Measurements from ENCODE around the gene ETFA. TPM values are rescaled to one million over a fixed set of nuclear protein-coding genes. Genes with fewer than 3 reads are reported as not detected.

ETFA gene
- total and polyA plus RNA-seq, 2 of the 8 experiments (the other 6 are each of a cell fraction or from before 2014, with no cell fraction given): 60.9 to 90.0 TPM

DNA sequence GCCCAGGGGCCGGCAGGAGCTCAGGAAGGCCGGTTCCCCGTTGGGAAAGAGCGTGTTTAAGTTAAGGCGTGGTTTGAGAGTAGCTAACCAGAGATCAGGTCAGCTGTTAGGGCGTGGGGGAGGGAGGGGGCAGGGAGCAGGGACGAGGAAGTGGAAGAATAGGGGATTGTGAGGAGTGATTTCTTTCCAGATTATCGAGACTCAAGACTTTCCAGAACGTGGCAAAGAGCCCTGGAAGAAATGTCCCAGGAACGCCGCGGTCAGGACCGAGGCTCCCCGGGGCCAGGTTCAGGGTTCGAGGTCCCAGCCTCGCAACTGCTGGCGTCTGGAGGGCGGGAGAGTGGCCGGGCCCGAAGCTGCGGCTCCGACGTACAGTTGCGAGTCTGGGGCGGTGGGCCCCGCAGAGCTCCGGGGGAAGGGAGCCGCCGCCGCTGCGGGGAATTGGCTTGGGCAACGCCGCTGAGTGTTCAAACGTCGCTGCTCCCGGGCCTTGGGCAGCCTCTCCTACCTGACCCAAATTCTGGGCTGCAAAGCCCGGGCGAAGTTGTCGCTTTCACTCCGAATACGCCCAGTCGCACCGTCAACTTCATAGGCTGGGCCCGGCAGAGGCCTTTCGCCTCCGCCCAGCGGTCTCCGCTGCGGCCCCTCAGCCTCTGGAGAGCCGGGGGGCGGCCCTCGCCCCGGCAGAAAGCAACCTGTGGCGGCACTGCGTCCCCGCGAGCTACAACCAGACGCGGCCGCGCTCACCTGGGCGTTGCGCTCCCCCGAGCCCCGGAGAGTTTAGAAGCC is 34.8 kb upstream of the ETFA start (continued):
- TF ChIP-seq, protein P1, sequence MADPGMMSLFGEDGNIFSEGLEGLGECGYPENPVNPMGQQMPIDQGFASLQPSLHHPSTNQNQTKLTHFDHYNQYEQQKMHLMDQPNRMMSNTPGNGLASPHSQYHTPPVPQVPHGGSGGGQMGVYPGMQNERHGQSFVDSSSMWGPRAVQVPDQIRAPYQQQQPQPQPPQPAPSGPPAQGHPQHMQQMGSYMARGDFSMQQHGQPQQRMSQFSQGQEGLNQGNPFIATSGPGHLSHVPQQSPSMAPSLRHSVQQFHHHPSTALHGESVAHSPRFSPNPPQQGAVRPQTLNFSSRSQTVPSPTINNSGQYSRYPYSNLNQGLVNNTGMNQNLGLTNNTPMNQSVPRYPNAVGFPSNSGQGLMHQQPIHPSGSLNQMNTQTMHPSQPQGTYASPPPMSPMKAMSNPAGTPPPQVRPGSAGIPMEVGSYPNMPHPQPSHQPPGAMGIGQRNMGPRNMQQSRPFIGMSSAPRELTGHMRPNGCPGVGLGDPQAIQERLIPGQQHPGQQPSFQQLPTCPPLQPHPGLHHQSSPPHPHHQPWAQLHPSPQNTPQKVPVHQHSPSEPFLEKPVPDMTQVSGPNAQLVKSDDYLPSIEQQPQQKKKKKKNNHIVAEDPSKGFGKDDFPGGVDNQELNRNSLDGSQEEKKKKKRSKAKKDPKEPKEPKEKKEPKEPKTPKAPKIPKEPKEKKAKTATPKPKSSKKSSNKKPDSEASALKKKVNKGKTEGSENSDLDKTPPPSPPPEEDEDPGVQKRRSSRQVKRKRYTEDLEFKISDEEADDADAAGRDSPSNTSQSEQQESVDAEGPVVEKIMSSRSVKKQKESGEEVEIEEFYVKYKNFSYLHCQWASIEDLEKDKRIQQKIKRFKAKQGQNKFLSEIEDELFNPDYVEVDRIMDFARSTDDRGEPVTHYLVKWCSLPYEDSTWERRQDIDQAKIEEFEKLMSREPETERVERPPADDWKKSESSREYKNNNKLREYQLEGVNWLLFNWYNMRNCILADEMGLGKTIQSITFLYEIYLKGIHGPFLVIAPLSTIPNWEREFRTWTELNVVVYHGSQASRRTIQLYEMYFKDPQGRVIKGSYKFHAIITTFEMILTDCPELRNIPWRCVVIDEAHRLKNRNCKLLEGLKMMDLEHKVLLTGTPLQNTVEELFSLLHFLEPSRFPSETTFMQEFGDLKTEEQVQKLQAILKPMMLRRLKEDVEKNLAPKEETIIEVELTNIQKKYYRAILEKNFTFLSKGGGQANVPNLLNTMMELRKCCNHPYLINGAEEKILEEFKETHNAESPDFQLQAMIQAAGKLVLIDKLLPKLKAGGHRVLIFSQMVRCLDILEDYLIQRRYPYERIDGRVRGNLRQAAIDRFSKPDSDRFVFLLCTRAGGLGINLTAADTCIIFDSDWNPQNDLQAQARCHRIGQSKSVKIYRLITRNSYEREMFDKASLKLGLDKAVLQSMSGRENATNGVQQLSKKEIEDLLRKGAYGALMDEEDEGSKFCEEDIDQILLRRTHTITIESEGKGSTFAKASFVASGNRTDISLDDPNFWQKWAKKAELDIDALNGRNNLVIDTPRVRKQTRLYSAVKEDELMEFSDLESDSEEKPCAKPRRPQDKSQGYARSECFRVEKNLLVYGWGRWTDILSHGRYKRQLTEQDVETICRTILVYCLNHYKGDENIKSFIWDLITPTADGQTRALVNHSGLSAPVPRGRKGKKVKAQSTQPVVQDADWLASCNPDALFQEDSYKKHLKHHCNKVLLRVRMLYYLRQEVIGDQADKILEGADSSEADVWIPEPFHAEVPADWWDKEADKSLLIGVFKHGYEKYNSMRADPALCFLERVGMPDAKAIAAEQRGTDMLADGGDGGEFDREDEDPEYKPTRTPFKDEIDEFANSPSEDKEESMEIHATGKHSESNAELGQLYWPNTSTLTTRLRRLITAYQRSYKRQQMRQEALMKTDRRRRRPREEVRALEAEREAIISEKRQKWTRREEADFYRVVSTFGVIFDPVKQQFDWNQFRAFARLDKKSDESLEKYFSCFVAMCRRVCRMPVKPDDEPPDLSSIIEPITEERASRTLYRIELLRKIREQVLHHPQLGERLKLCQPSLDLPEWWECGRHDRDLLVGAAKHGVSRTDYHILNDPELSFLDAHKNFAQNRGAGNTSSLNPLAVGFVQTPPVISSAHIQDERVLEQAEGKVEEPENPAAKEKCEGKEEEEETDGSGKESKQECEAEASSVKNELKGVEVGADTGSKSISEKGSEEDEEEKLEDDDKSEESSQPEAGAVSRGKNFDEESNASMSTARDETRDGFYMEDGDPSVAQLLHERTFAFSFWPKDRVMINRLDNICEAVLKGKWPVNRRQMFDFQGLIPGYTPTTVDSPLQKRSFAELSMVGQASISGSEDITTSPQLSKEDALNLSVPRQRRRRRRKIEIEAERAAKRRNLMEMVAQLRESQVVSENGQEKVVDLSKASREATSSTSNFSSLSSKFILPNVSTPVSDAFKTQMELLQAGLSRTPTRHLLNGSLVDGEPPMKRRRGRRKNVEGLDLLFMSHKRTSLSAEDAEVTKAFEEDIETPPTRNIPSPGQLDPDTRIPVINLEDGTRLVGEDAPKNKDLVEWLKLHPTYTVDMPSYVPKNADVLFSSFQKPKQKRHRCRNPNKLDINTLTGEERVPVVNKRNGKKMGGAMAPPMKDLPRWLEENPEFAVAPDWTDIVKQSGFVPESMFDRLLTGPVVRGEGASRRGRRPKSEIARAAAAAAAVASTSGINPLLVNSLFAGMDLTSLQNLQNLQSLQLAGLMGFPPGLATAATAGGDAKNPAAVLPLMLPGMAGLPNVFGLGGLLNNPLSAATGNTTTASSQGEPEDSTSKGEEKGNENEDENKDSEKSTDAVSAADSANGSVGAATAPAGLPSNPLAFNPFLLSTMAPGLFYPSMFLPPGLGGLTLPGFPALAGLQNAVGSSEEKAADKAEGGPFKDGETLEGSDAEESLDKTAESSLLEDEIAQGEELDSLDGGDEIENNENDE (IDR thresholded peaks at IDR 0.05; ENCODE audit: insufficient replicate concordance, low read length): no peak
- TF ChIP-seq GABPA (IDR thresholded peaks at IDR 0.05; ENCODE audit: borderline replicate concordance, insufficient read depth, low read length) (no peak), JUN (IDR thresholded peaks at IDR 0.05; ENCODE audit: low read depth, low read length) (no peak), ZNF274 (IDR thresholded peaks at IDR 0.05; ENCODE audit: borderline replicate concordance, extremely low read depth, low read length) (no peak), EZH2 (IDR thresholded peaks at IDR 0.05; ENCODE audit: low read depth, low read length, severe bottlenecking) (no peak), BACH1 (IDR thresholded peaks at IDR 0.05; ENCODE audit: low read length) (no peak), GTF2F1 (IDR thresholded peaks at IDR 0.05; ENCODE audit: borderline replicate concordance, low read depth, low read length) (no peak), SIX5 (IDR thresholded peaks at IDR 0.05; ENCODE audit: low read depth, low read length) (no peak), BRCA1 (IDR thresholded peaks at IDR 0.05; ENCODE audit: low read depth, low read length) (no peak), CREB1 (IDR thresholded peaks at IDR 0.05) (peak; percentile 16; the same call in 1 of the 2 replicates)

All from H1 (cell line).